ENCODE data around the gene CYTH4.

The CYTH4 gene

GRCh38 chr22:37340331-37341262 is 58.3 kb downstream of the CYTH4 start:
- H3K4me3 ChIP-seq (ENCODE audit: low read depth in 1 of 5, low read length in 5 of 5): no peak overlapping the region
- H3K27me3 ChIP-seq (ENCODE audit: control insufficient read depth in 5 of 5, insufficient read depth in 4 of 5, low read length in 5 of 5): peaks cover 25 to 54% (median 41%) of the 10 kb centered on the region in 5 donors
- no peaks in the 10 kb centered on the region for H3K36me3 ChIP-seq (ENCODE audit: control insufficient read depth in 5 of 5, insufficient read depth in 5 of 5, low read length in 5 of 5)
- H3K27ac ChIP-seq (ENCODE audit: low read depth, low read length): no peak overlapping the region
- no peaks in the 10 kb centered on the region for H3K4me1 ChIP-seq (ENCODE audit: control insufficient read depth in 5 of 5, insufficient read depth in 5 of 5, low read length in 5 of 5)
- no peaks in the 10 kb centered on the region for H3K9me3 ChIP-seq (ENCODE audit: control insufficient read depth in 5 of 5, low read length in 5 of 5)
- H3K9ac ChIP-seq (ENCODE audit: low read length in 5 of 5): no peak overlapping the region

- peaks cover 24 to 44% (median 31%) of the 10 kb centered on the region in 5 donors for H3K27me3 ChIP-seq (ENCODE audit: control insufficient read depth in 5 of 5, insufficient read depth in 4 of 5, low read length in 5 of 5)
- H3K9me3 ChIP-seq (ENCODE audit: control insufficient read depth in 5 of 5, low read length in 5 of 5): no peaks in the 10 kb centered on the region
- no peak overlapping the region for H3K9ac ChIP-seq (ENCODE audit: low read length in 5 of 5)
- H3K4me3 ChIP-seq (ENCODE audit: low read depth in 1 of 5, low read length in 5 of 5): no peak overlapping the region
- H3K36me3 ChIP-seq (ENCODE audit: control insufficient read depth in 5 of 5, insufficient read depth in 5 of 5, low read length in 5 of 5): no peaks in the 10 kb centered on the region
- H3K4me1 ChIP-seq (ENCODE audit: control insufficient read depth in 5 of 5, insufficient read depth in 5 of 5, low read length in 5 of 5): peaks cover 0 to 10% (median 6%) of the 10 kb centered on the region in 5 donors
- H3K27ac ChIP-seq (ENCODE audit: low read depth, low read length): no peak overlapping the region
Observed at GRCh38 chr22:37342065-37342464, 59.8 kb downstream of the CYTH4 start.

- no peak overlapping the region for H3K27ac ChIP-seq (ENCODE audit: low read depth, low read length)
- H3K36me3 ChIP-seq (ENCODE audit: control insufficient read depth in 5 of 5, insufficient read depth in 5 of 5, low read length in 5 of 5): no peaks in the 10 kb centered on the region
- H3K9me3 ChIP-seq (ENCODE audit: control insufficient read depth in 5 of 5, low read length in 5 of 5): no peaks in the 10 kb centered on the region
- H3K27me3 ChIP-seq (ENCODE audit: control insufficient read depth in 5 of 5, insufficient read depth in 4 of 5, low read length in 5 of 5): peaks cover 24 to 41% (median 26%) of the 10 kb centered on the region in 5 donors
- peaks cover 0 to 10% (median 6%) of the 10 kb centered on the region in 5 donors for H3K4me1 ChIP-seq (ENCODE audit: control insufficient read depth in 5 of 5, insufficient read depth in 5 of 5, low read length in 5 of 5)
- no peak overlapping the region for H3K4me3 ChIP-seq (ENCODE audit: low read depth in 1 of 5, low read length in 5 of 5)
- no peak overlapping the region for H3K9ac ChIP-seq (ENCODE audit: low read length in 5 of 5)
Observed at GRCh38 chr22:37343348-37343747, 61.0 kb downstream of the CYTH4 start.

- Histone ChIP-seq H3K4me1 (ENCODE audit: control insufficient read depth in 5 of 5, insufficient read depth in 5 of 5, low read length in 5 of 5) (peaks cover 0 to 10% (median 6%) of the 10 kb centered on the region in 5 donors), H3K4me3 (ENCODE audit: low read depth in 1 of 5, low read length in 5 of 5) (no peak overlapping the region), H3K36me3 (ENCODE audit: control insufficient read depth in 5 of 5, insufficient read depth in 5 of 5, low read length in 5 of 5) (no peaks in the 10 kb centered on the region), H3K27ac (ENCODE audit: low read depth, low read length) (no peak overlapping the region), H3K9ac (ENCODE audit: low read length in 5 of 5) (no peak overlapping the region), H3K27me3 (ENCODE audit: control insufficient read depth in 5 of 5, insufficient read depth in 4 of 5, low read length in 5 of 5) (peaks cover 22 to 38% (median 23%) of the 10 kb centered on the region in 5 donors), H3K9me3 (ENCODE audit: control insufficient read depth in 5 of 5, low read length in 5 of 5) (no peaks in the 10 kb centered on the region)
Observed at GRCh38 chr22:37343863-37344734, 61.8 kb downstream of the CYTH4 start.

DNA sequence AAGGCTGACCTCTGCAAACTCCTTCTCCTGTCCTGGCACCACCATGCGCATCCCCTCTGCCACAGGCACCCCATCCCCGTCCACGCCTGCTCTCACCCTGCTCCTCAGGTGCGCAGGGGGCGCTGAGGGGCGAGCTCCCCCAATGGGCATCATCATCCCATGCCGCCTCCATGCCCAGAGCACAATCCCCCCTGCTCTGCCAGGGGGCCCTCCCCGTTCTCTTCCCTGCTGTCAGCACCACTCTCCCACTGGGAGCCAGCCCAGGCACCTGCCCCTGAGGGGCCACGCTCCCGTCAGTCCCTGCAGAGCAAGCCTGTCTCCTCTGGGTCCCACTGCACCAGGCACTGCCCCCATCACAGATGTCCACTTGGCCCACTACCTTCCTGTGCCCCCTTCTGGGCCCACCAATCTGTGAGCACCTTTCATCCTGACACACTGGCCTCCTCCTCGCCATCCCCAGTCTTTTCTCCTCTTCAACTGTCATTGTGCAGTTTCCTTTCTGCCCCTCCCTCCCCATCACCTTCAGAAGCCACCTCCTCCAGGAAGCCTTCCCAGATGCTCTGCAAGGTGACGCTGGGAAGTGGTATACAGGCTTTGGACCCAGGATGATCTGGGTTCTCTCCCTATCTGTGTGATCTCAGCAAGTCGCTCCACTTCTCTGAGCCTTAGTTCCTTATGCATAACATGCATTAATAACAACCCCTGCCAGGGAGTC is 62.6 kb downstream of the CYTH4 start:
- Histone ChIP-seq H3K36me3 (ENCODE audit: control insufficient read depth in 5 of 5, insufficient read depth in 5 of 5, low read length in 5 of 5) (no peaks in the 10 kb centered on the region), H3K27ac (ENCODE audit: low read depth, low read length) (no peak overlapping the region), H3K4me3 (ENCODE audit: low read depth in 1 of 5, low read length in 5 of 5) (no peak overlapping the region), H3K9me3 (ENCODE audit: control insufficient read depth in 5 of 5, low read length in 5 of 5) (no peaks in the 10 kb centered on the region), H3K4me1 (ENCODE audit: control insufficient read depth in 5 of 5, insufficient read depth in 5 of 5, low read length in 5 of 5) (peaks cover 0 to 10% (median 6%) of the 10 kb centered on the region in 5 donors), H3K27me3 (ENCODE audit: control insufficient read depth in 5 of 5, insufficient read depth in 4 of 5, low read length in 5 of 5) (peaks cover 15 to 31% (median 21%) of the 10 kb centered on the region in 5 donors), H3K9ac (ENCODE audit: low read length in 5 of 5) (no peak overlapping the region)

DNA sequence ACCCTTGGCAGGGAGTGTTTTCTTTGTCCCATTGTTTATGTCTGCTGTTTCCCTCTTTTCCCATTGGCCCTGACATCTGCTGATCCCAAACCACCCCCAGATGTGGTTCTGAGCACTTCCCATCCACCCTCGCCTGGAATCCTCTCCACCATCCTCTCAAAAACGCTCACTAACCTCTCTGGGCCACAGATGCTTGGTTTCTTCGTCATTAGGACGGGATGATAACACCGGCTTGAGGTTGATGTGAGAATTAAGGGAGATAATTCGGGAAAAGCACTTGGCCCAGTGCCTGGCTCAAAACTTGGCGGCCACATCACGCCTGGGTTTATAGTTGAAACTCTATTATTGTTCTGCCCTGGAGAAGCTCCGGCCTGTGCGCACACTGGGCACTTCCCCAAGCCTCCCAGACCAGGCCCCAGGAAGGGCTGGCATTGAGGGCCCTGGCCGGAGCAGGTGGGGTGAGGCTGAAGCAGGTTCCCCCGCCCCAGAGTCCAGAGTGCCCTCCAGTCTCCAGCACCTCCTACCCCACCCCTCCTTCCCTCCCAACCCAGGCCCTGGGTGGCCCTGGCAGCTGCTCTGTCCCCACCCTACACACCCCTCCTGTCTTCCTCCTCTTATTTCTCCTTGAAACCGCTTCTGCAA is 63.7 kb downstream of the CYTH4 start:
- Histone ChIP-seq H3K9me3 (ENCODE audit: control insufficient read depth in 5 of 5, low read length in 5 of 5) (no peaks in the 10 kb centered on the region), H3K27me3 (ENCODE audit: control insufficient read depth in 5 of 5, insufficient read depth in 4 of 5, low read length in 5 of 5) (peaks cover 9 to 25% (median 18%) of the 10 kb centered on the region in 5 donors), H3K36me3 (ENCODE audit: control insufficient read depth in 5 of 5, insufficient read depth in 5 of 5, low read length in 5 of 5) (no peaks in the 10 kb centered on the region), H3K27ac (ENCODE audit: low read depth, low read length) (no peak overlapping the region), H3K9ac (ENCODE audit: low read length in 5 of 5) (no peak overlapping the region), H3K4me1 (ENCODE audit: control insufficient read depth in 5 of 5, insufficient read depth in 5 of 5, low read length in 5 of 5) (peaks cover 0 to 10% (median 6%) of the 10 kb centered on the region in 5 donors), H3K4me3 (ENCODE audit: low read depth in 1 of 5, low read length in 5 of 5) (no peak overlapping the region)

DNA sequence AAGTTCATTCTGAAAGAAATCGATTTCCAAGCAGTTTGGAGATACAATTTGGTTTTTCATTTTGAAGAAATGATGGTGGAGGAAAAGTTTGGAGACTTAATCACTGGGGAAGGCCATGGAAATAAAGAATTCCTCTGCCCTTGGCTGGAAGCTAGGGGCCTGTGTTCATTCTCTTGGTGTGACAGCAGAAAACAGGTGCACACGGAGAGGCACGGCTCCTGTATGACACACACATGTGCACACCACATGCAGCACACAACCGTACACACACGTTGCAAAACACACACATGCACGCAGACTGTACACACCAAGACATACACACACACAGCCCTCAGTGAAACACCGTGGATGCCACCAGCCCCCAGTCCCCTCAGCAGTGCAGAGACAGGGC is 64.2 kb downstream of the CYTH4 start:
- H3K9ac ChIP-seq (ENCODE audit: low read length in 5 of 5): no peak overlapping the region
- H3K27me3 ChIP-seq (ENCODE audit: control insufficient read depth in 5 of 5, insufficient read depth in 4 of 5, low read length in 5 of 5): peaks cover 5 to 22% (median 18%) of the 10 kb centered on the region in 5 donors
- no peaks in the 10 kb centered on the region for H3K9me3 ChIP-seq (ENCODE audit: control insufficient read depth in 5 of 5, low read length in 5 of 5)
- H3K4me3 ChIP-seq (ENCODE audit: low read depth in 1 of 5, low read length in 5 of 5): no peak overlapping the region
- H3K36me3 ChIP-seq (ENCODE audit: control insufficient read depth in 5 of 5, insufficient read depth in 5 of 5, low read length in 5 of 5): no peaks in the 10 kb centered on the region
- H3K27ac ChIP-seq (ENCODE audit: low read depth, low read length): no peak overlapping the region
- peaks cover 0 to 10% (median 6%) of the 10 kb centered on the region in 5 donors for H3K4me1 ChIP-seq (ENCODE audit: control insufficient read depth in 5 of 5, insufficient read depth in 5 of 5, low read length in 5 of 5)

DNA sequence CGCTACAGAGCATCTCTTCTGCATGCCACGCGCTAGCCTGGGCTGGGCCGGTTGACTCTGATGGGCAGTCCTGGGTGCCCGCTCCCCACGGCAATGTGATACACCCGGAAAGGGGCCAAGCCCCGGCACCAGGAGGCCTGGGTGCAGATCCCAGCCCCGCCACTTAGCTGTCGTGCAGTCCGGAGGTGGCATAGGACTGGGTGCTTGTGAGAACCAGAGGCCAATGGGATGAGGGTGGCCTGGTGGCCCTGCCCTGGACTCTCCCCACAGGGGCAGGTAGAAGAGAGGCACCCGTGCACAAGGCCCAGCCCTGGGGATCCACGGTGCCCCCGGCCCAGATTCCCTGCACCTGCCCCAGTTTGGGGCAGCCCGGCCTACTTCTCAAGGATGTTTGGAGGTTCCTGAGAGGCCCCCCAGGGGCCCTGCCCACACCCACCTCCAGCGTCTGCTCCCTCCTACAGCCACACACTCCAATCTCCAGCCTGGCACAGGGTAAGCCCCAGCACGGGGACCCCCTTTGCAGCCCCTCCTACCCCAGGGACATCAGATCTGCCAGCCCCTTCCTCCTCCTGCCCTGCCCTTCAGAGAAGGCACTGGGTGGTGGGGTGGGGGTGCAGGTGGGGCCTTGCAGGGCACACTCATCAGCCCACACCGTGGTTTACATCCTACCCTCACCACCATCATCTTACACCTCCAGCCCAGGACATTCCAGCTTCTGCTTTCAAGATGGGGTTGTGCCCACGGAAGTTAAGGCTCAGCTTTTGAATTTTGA is 66.9 kb downstream of the CYTH4 start:
- Histone ChIP-seq H3K27ac (ENCODE audit: low read depth, low read length) (no peak overlapping the region), H3K9ac (ENCODE audit: low read length in 5 of 5) (no peak overlapping the region), H3K36me3 (ENCODE audit: control insufficient read depth in 5 of 5, insufficient read depth in 5 of 5, low read length in 5 of 5) (no peaks in the 10 kb centered on the region), H3K4me1 (ENCODE audit: control insufficient read depth in 5 of 5, insufficient read depth in 5 of 5, low read length in 5 of 5) (peaks cover 0 to 10% (median 6%) of the 10 kb centered on the region in 5 donors), H3K4me3 (ENCODE audit: low read depth in 1 of 5, low read length in 5 of 5) (no peak overlapping the region), H3K27me3 (ENCODE audit: control insufficient read depth in 5 of 5, insufficient read depth in 4 of 5, low read length in 5 of 5) (peaks cover 6 to 20% (median 10%) of the 10 kb centered on the region in 5 donors), H3K9me3 (ENCODE audit: control insufficient read depth in 5 of 5, low read length in 5 of 5) (no peaks in the 10 kb centered on the region)

- H3K36me3 ChIP-seq (ENCODE audit: control insufficient read depth in 5 of 5, insufficient read depth in 5 of 5, low read length in 5 of 5): no peaks in the 10 kb centered on the region
- no peak overlapping the region for H3K4me3 ChIP-seq (ENCODE audit: low read depth in 1 of 5, low read length in 5 of 5)
- peaks cover 0 to 4% (median 1%) of the 10 kb centered on the region in 5 donors for H3K4me1 ChIP-seq (ENCODE audit: control insufficient read depth in 5 of 5, insufficient read depth in 5 of 5, low read length in 5 of 5)
- no peak overlapping the region for H3K9ac ChIP-seq (ENCODE audit: low read length in 5 of 5)
- no peaks in the 10 kb centered on the region for H3K9me3 ChIP-seq (ENCODE audit: control insufficient read depth in 5 of 5, low read length in 5 of 5)
- no peak overlapping the region for H3K27ac ChIP-seq (ENCODE audit: low read depth, low read length)
- H3K27me3 ChIP-seq (ENCODE audit: control insufficient read depth in 5 of 5, insufficient read depth in 4 of 5, low read length in 5 of 5): peaks cover 0 to 25% (median 13%) of the 10 kb centered on the region in 5 donors
Observed at GRCh38 chr22:37351232-37351631, 68.9 kb downstream of the CYTH4 start.
